Brain microvascular endothelial cell (primary cell): ENCODE data around the gene PPP3R1.
A peak's percentile ranks its signal among the peaks of the same experiment; 100 is the strongest.

Experiments used
- DNase-seq: peaks from one replicate; pipeline ENCODE4 v3.0.0-alpha.2; 2020
- H3K27ac ChIP-seq: fragments of 250-450 bp; sonication (Bioruptor Pico); 2 replicates; pipeline ENCODE4 v1.5.1; 2020; ENCODE audit warnings: mild to moderate bottlenecking, moderate library complexity
- H3K27me3 ChIP-seq: fragments of 250-450 bp; sonication (Bioruptor Pico); replicated peaks from 2 replicates; pipeline ENCODE4 v1.5.1; 2020; ENCODE audit warnings: mild to moderate bottlenecking
- H3K36me3 ChIP-seq: fragments of 250-450 bp; sonication (Bioruptor Pico); replicated peaks from 2 replicates; pipeline ENCODE4 v1.5.1; 2020; ENCODE audit warnings: mild to moderate bottlenecking
- H3K4me3 ChIP-seq: 2 replicates; pipeline ENCODE4 v1.5.1; 2011; ENCODE audit warnings: low read depth, mild to moderate bottlenecking, control low read depth, low read length, moderate library complexity
- in situ Hi-C: cut with HindIII; loops from 2 replicates; pipeline ENCODE4 v1.10.0; 2017; ENCODE audit warnings: low sequenced_read_pairs, low pct_ligation_motif_present
- TF ChIP-seq, protein P1 (sequence below): IDR thresholded peaks from 2 replicates; pipeline ENCODE4 v1.5.1; 2011; ENCODE audit warnings: low read depth, mild to moderate bottlenecking, moderate library complexity, low read length, control low read depth, inconsistent platforms; ENCODE audit errors: missing control alignments

PPP3R1 gene

DNA sequence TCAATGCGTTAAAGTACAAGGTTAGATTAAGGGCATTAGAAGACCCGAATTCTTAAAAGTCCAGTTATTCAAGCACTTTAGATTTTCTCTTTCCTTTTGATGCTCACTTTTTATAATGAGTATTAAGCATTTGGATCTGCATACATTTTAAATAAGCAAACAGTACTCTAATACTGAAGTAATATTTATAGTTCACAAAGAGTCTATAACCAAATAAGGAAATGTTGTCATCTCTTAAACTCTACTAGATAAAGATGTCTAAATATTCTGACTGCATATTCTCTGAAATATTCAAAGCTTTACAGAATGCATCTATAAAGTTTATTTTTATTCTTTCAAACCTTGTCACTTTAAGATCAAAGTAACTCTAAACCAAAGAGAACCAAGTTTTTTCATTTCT lies 25.5 kb downstream of the PPP3R1 start:
- no peaks in the 10 kb centered on the region for H3K36me3 ChIP-seq
- in situ Hi-C loops, result no loop called here
- TF ChIP-seq, protein P1, sequence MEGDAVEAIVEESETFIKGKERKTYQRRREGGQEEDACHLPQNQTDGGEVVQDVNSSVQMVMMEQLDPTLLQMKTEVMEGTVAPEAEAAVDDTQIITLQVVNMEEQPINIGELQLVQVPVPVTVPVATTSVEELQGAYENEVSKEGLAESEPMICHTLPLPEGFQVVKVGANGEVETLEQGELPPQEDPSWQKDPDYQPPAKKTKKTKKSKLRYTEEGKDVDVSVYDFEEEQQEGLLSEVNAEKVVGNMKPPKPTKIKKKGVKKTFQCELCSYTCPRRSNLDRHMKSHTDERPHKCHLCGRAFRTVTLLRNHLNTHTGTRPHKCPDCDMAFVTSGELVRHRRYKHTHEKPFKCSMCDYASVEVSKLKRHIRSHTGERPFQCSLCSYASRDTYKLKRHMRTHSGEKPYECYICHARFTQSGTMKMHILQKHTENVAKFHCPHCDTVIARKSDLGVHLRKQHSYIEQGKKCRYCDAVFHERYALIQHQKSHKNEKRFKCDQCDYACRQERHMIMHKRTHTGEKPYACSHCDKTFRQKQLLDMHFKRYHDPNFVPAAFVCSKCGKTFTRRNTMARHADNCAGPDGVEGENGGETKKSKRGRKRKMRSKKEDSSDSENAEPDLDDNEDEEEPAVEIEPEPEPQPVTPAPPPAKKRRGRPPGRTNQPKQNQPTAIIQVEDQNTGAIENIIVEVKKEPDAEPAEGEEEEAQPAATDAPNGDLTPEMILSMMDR, result no peak
- no peak overlapping the region for H3K27ac ChIP-seq
- DNase-seq, result no peak
- no peaks in the 10 kb centered on the region for H3K27me3 ChIP-seq
- H3K4me3 ChIP-seq, result no peak overlapping the region

GRCh38 chr2:68225119-68225632 lies 27.2 kb downstream of the PPP3R1 start:
- Histone ChIP-seq H3K27ac (no peak overlapping the region), H3K36me3 (no peaks in the 10 kb centered on the region), H3K4me3 (no peak overlapping the region), H3K27me3 (no peaks in the 10 kb centered on the region)
- DNase-seq, result peak; percentile 16
- in situ Hi-C loops, result no loop called here
- TF ChIP-seq, protein P1, result peak; percentile 54

DNA sequence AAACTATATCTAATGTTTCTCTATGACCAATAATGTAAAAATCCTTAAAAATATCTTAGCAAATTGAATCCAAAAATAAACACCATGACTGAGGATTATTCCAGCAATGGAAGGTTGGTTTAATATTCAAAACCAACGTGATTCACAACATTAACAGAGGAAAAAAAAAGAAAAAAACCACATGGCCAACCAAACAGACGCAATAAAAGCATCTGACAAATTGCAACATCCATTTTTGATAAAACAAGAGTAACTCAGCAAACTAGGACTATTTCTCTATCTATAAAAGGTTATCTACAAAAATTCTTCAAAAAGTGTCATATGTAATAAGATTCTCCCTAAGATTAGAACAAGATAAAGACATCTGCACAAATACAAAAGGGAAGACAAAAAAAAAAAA lies 28.9 kb downstream of the PPP3R1 start:
- H3K36me3 ChIP-seq, result no peaks in the 10 kb centered on the region
- no peak overlapping the region for H3K4me3 ChIP-seq
- no peaks in the 10 kb centered on the region for H3K27me3 ChIP-seq
- no peak for DNase-seq
- H3K27ac ChIP-seq, result no peak overlapping the region
- in situ Hi-C loops, result no loop called here
- TF ChIP-seq, protein P1, result no peak

GRCh38 chr2:68222287-68222686 lies 30.0 kb downstream of the PPP3R1 start:
- in situ Hi-C loops, result no loop called here
- no peak overlapping the region for H3K27ac ChIP-seq
- TF ChIP-seq, protein P1, result no peak
- no peaks in the 10 kb centered on the region for H3K27me3 ChIP-seq
- no peak for DNase-seq
- H3K4me3 ChIP-seq, result no peak overlapping the region
- no peaks in the 10 kb centered on the region for H3K36me3 ChIP-seq

- in situ Hi-C loops, result no loop called here
- no peak for DNase-seq
- H3K36me3 ChIP-seq, result no peaks in the 10 kb centered on the region
- no peaks in the 10 kb centered on the region for H3K27me3 ChIP-seq
- TF ChIP-seq, protein P1, result no peak
- H3K27ac ChIP-seq, result no peak overlapping the region
- H3K4me3 ChIP-seq, result no peak overlapping the region
Observed at GRCh38 chr2:68218343-68218901, 33.9 kb downstream of the PPP3R1 start.

DNA sequence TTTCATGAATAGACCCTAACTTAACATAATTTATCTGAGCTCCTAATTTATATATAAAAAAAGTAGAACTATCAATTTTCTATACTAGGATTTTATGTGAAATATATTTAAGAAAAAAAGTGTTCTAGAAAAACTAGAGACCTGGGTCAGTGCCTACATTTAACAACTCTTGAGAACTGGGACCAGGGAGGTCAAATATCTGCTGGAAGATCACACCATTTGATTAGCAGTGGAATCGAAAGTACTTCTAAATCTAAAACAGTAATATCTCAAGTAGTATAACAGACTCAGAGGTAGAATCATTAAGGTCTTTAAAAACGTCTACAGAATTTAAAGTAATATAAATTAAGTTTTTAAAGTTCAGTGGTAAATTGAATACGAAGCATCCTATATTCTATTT lies 34.6 kb downstream of the PPP3R1 start:
- TF ChIP-seq, protein P1, result no peak
- in situ Hi-C loops, result no loop called here
- H3K36me3 ChIP-seq, result no peaks in the 10 kb centered on the region
- no peaks in the 10 kb centered on the region for H3K27me3 ChIP-seq
- no peak for DNase-seq
- H3K27ac ChIP-seq, result no peak overlapping the region
- H3K4me3 ChIP-seq, result no peak overlapping the region
